Gastroesophageal sphincter (tissue), 4 donors: ENCODE measurements around the gene MYH11. TPM values are rescaled to one million over a fixed set of nuclear protein-coding genes. Genes with fewer than 3 reads are reported as not detected.

Experiments used
- ATAC-seq: fragments of 150-250 bp; one replicate; pipeline ENCODE4 v1.9.1; 2016; ENCODE audit warnings: mild to moderate bottlenecking, moderate library complexity
- H3K27ac ChIP-seq, 4 donors: fragments of 200-600 bp; sonication (generic) in 3 of 4; 1 replicate in 3 of 4; 2 replicates in 1 of 4; pipeline ENCODE4 v1.5.1; 2016 to 2019
- H3K27me3 ChIP-seq: fragments of 200-600 bp; sonication (generic); one replicate; pipeline ENCODE4 v1.5.1; 2019
- H3K36me3 ChIP-seq, 2 donors: fragments of 200-600 bp; sonication (generic); one replicate each; pipeline ENCODE4 v1.5.1; 2019; ENCODE audit warnings: control low read depth in 1 of 2
- H3K4me1 ChIP-seq, 3 donors: fragments of 200-600 bp; sonication (generic); 1 replicate in 2 of 3; 2 replicates in 1 of 3; pipeline ENCODE4 v1.5.1; 2016 to 2019; ENCODE audit warnings: control low read depth in 2 of 3
- H3K4me3 ChIP-seq, 2 donors: fragments of 200-600 bp; sonication (generic); one replicate each; pipeline ENCODE4 v1.5.1; 2019; ENCODE audit warnings: mild to moderate bottlenecking in 1 of 2, moderate library complexity in 1 of 2
- H3K9me3 ChIP-seq, 3 donors: fragments of 200-600 bp; sonication (generic); one replicate each; pipeline ENCODE4 v1.5.1; 2017 to 2019; ENCODE audit warnings: control low read depth in 2 of 3
- CTCF ChIP-seq, 4 experiments: fragments of 200-600 bp in 2 of 4; fragments of 450-650 bp in 2 of 4; sonication (generic) in 1 of 4; IDR thresholded peaks; one replicate each; pipeline ENCODE4 v1.5.1; 2017 to 2019; ENCODE audit warnings: antibody characterized with exemption in 4 of 4, mild to moderate bottlenecking in 2 of 4, moderate library complexity in 2 of 4
- EP300 ChIP-seq: sonication (generic); formaldehyde crosslinking; IDR thresholded peaks from one replicate; pipeline ENCODE4 v1.6.1; 2017; ENCODE audit warnings: antibody characterized with exemption, mild to moderate bottlenecking
- POLR2A ChIP-seq, 2 donors: fragments of 450-650 bp; IDR thresholded peaks; one replicate each; pipeline ENCODE4 v1.6.1; 2017; ENCODE audit warnings: antibody characterized with exemption in 2 of 2, mild to moderate bottlenecking in 2 of 2, moderate library complexity in 1 of 2
- POLR2AphosphoS5 ChIP-seq: sonication (generic); formaldehyde crosslinking; IDR thresholded peaks from one replicate; pipeline ENCODE4 v1.6.1; 2017; ENCODE audit warnings: antibody characterized with exemption
- WGBS, 2 donors: methylation state at CpG; one replicate each; pipeline ENCODE4 v1.1.5; 2018; ENCODE audit warnings: low coverage in 1 of 2; 5-methylcytosine and 5-hydroxymethylcytosine counted together
- total RNA-seq, 4 donors: library from RNA; depleted of rRNA; stranded (reverse); fragments of >200 nt; gene quantifications; one replicate each; pipeline ENCODE4 v1.1.0, GENCODE V29; 2016

Gene MYH11
- total RNA-seq, 4 donors from 2014 or later: 7,231 to 23,237 (median 11,307) TPM

DNA sequence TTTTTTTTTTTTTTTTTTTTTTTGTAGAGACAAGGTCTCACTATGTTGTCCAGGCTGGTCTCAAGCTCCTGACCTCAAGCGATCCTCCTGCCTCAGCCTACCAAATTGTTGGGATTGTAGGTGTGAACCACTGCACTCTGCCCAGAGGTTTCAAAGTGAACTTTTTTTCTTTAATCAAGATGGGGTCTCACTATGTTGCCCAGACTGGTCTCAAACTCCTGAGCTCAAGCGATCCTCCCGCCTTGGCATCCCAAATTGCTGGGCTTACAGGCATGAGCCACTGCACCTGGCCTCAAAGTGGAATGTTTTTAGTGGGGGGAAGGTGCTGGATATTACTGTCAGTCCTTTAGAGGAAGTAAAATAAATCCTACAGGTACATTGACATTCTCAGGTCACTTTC is 43.5 kb upstream of the MYH11 start:
- Histone ChIP-seq H3K27me3 (no peaks in the 10 kb centered on the region), H3K4me3 (no peak overlapping the region), H3K4me1 (no peaks in the 10 kb centered on the region), H3K27ac (no peak overlapping the region), H3K9me3 (no peaks in the 10 kb centered on the region), H3K36me3 (no peaks in the 10 kb centered on the region)
- WGBS, 2 donors: 90% methylated on average over 2 of the region's 3 CpGs; no CpG with 5 or more reads in 1 of the 2 donors
- no peak for TF ChIP-seq CTCF (IDR thresholded peaks at IDR 0.05)
- no peak for TF ChIP-seq EP300
- no peak for ATAC-seq

GRCh38 chr16:15899538-15900100 is 42.8 kb upstream of the MYH11 start:
- Histone ChIP-seq H3K27me3 (no peaks in the 10 kb centered on the region), H3K4me3 (no peak overlapping the region), H3K36me3 (no peaks in the 10 kb centered on the region), H3K4me1 (no peaks in the 10 kb centered on the region), H3K9me3 (no peaks in the 10 kb centered on the region), H3K27ac (no peak overlapping the region)
- 45 to 57% methylated on average over 4 to 8 of the region's 9 CpGs for WGBS, 2 donors
- TF ChIP-seq POLR2A (IDR thresholded peaks at IDR 0.05): no peak
- TF ChIP-seq EP300: no peak
- no peak for TF ChIP-seq CTCF (IDR thresholded peaks at IDR 0.05)
- no peak for TF ChIP-seq POLR2AphosphoS5
- ATAC-seq: no peak

DNA sequence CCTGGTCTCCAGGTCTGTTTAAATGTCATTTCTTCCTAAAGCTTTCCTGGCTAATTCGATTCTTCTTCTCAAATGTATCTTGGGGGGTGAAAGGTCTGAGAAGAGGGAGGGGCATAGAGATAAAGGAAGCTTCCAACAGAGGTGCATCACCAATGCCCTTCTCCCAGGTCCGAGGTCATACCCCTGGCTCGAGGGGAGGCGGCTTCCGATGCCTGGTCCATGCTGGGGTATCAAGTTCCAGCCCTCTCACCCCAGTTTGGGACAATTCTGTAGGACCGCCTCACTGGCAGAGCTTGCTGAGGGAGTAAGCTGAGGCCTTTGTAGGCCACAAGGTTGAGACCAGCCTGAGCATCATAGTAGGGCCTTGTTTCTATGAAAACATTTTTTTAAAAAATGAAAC is 41.8 kb upstream of the MYH11 start:
- no peak for ATAC-seq
- Histone ChIP-seq H3K9me3 (no peaks in the 10 kb centered on the region), H3K4me1 (no peaks in the 10 kb centered on the region), H3K27ac (no peak overlapping the region), H3K4me3 (no peak overlapping the region), H3K27me3 (no peaks in the 10 kb centered on the region), H3K36me3 (no peaks in the 10 kb centered on the region)
- 66% methylated on average over 5 of the region's 6 CpGs; no CpG with 5 or more reads in 1 of the 2 donors for WGBS, 2 donors
- TF ChIP-seq CTCF (IDR thresholded peaks at IDR 0.05): no peak
- TF ChIP-seq POLR2A (IDR thresholded peaks at IDR 0.05): no peak
- no peak for TF ChIP-seq POLR2AphosphoS5
- TF ChIP-seq EP300: no peak

DNA sequence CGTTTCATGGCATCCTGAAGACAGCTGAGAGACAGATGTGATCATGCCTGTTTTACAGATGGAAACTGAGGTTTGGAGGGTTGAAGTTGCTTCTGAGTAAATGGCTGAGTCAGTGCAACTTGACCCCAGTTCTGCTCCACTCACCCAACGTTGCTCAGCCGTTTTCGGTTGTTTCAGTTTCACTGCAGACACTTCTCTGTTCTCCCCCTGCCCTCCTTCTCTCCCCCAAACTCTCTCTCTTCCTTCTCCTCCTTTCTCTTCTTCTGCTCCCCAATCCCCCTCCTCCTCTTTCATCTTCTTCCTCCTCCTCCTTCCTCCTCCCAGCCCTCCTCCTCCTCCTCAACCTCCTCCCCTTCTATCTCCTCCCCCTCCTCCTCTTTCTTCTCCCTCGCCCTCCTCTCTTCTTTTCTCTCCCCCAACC is 41.0 kb upstream of the MYH11 start:
- H3K9me3 ChIP-seq: no peaks in the 10 kb centered on the region
- TF ChIP-seq POLR2AphosphoS5 (no peak), POLR2A (IDR thresholded peaks at IDR 0.05) (no peak), EP300 (no peak)
- no peaks in the 10 kb centered on the region for H3K27me3 ChIP-seq
- WGBS, 2 donors: 55 to 57% methylated on average over 4 to 5 of the region's 5 CpGs
- no peak for ATAC-seq
- no peaks in the 10 kb centered on the region for H3K4me1 ChIP-seq
- H3K27ac ChIP-seq: no peak overlapping the region
- H3K4me3 ChIP-seq: no peak overlapping the region
- no peaks in the 10 kb centered on the region for H3K36me3 ChIP-seq

DNA sequence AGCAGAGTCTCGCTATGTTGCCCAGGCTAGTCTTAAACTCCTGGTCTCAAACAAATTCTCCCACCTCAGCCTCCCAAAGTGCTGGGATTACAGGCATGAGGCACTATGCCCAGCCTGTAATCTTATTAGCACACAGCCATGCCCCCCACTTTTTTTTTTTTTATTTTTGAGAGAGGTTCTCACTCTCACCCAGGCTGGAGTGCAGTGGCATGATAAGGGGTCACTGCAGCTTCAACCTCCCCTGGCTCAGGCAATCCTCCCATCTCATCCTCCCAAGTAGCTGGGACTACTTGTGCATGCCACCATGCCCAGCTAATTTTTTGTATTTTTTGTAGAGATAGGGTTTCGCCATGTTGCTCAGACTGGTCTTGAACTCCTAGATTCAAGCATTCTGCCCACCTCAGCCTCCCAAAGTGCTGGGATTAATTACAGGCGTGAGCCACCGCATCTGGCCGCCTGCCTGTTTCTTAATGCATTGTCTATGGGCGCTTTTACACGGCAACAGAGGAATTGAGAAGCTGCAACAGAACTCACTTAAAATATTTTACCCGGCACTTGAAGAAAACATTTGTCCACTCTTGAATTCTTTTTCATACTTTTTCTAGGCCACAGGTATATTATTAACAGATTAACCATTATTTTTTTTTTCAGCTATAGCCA is 40.4 kb upstream of the MYH11 start:
- no peak overlapping the region for H3K4me3 ChIP-seq
- no peaks in the 10 kb centered on the region for H3K27me3 ChIP-seq
- no peak for ATAC-seq
- TF ChIP-seq CTCF (IDR thresholded peaks at IDR 0.05) (no peak), EP300 (no peak), POLR2A (IDR thresholded peaks at IDR 0.05) (no peak), POLR2AphosphoS5 (no peak)
- WGBS, 2 donors: 87 to 95% methylated on average over 5 to 6 of the region's 8 CpGs
- no peaks in the 10 kb centered on the region for H3K4me1 ChIP-seq
- no peaks in the 10 kb centered on the region for H3K36me3 ChIP-seq
- no peak overlapping the region for H3K27ac ChIP-seq
- H3K9me3 ChIP-seq: no peaks in the 10 kb centered on the region
